ENCODE results near the gene FYTTD1. TPM values are rescaled to one million over a fixed set of nuclear protein-coding genes. Genes with fewer than 3 reads are reported as not detected.
A peak's percentile ranks its signal among the peaks of the same experiment; 100 is the strongest.

The FYTTD1 gene
- total RNA-seq, 1 donor from 2014 or later = 84.2 TPM

- H3K27ac Mint-ChIP-seq = peak overlapping the region; percentile 65
- TF ChIP-seq CTCF (IDR thresholded peaks at IDR 0.05) = no peak
- H3K4me3 Mint-ChIP-seq = no peak overlapping the region
- peaks cover 10% of the 10 kb centered on the region for H3K36me3 Mint-ChIP-seq (ENCODE audit: low read depth)
- DNase-seq = no peak
- intact Hi-C loops (cut with micrococcal nuclease) = loop anchor here (1.0 to 5.0 kb wide), 6 partner anchors 21 to 204 kb away; partner anchors contain the start of gene FYTTD1
- H3K27me3 Mint-ChIP-seq = no peaks in the 10 kb centered on the region
- POLR2A ChIA-PET = interaction anchor here (1.3 kb wide), 1 partner anchor 12 kb away, joined by 5 read pairs; the partner anchor contains the start of gene LRCH3
- no peaks in the 10 kb centered on the region for H3K9me3 Mint-ChIP-seq
- H3K4me1 Mint-ChIP-seq = peaks cover 53% of the 10 kb centered on the region
- CTCF ChIA-PET = interaction anchor here (0.9 to 1.8 kb wide), 6 partner anchors 20 to 204 kb away, joined by 3 to 5 read pairs (median 4); no protein-coding TSS in a partner anchor
- ATAC-seq (ENCODE audit: low read depth) = peak; percentile 45
Observed at GRCh38 chr3:197802779-197803459, 53.2 kb downstream of the FYTTD1 start.

GRCh38 chr3:197804511-197804910, 54.8 kb downstream of the FYTTD1 start:
- POLR2A ChIA-PET = no interaction called here
- H3K4me3 Mint-ChIP-seq = no peak overlapping the region
- no peak for TF ChIP-seq CTCF (IDR thresholded peaks at IDR 0.05)
- intact Hi-C loops (cut with micrococcal nuclease) = loop anchor here (5.0 kb wide), 2 partner anchors 112 to 132 kb away; no protein-coding TSS in a partner anchor
- no peak for ATAC-seq (ENCODE audit: low read depth)
- DNase-seq = no peak
- no peak overlapping the region for H3K27ac Mint-ChIP-seq
- no peaks in the 10 kb centered on the region for H3K27me3 Mint-ChIP-seq
- peaks cover 53% of the 10 kb centered on the region for H3K4me1 Mint-ChIP-seq
- H3K9me3 Mint-ChIP-seq = no peaks in the 10 kb centered on the region
- CTCF ChIA-PET = interaction anchor here (1.8 kb wide), 1 partner anchor 80 kb away, joined by 4 read pairs; no protein-coding TSS in a partner anchor
- H3K36me3 Mint-ChIP-seq (ENCODE audit: low read depth) = peaks cover 13% of the 10 kb centered on the region

- no peak for TF ChIP-seq CTCF (IDR thresholded peaks at IDR 0.05)
- Mint-ChIP-seq H3K4me3 (no peak overlapping the region), H3K27me3 (no peaks in the 10 kb centered on the region), H3K36me3 (ENCODE audit: low read depth) (peaks cover 16% of the 10 kb centered on the region), H3K27ac (peak overlapping the region; percentile 3), H3K9me3 (no peaks in the 10 kb centered on the region), H3K4me1 (peaks cover 35% of the 10 kb centered on the region)
- ATAC-seq (ENCODE audit: low read depth) = no peak
- ChIA-PET CTCF (no interaction called here), POLR2A (no interaction called here)
- DNase-seq = no peak
- intact Hi-C loops (cut with micrococcal nuclease) = no loop called here
Observed at GRCh38 chr3:197807969-197808587, 58.4 kb downstream of the FYTTD1 start.

GRCh38 chr3:197809356-197810020, 59.8 kb downstream of the FYTTD1 start:
- Mint-ChIP-seq H3K36me3 (ENCODE audit: low read depth) (peaks cover 22% of the 10 kb centered on the region), H3K27ac (peak overlapping the region; percentile 55), H3K9me3 (no peaks in the 10 kb centered on the region), H3K27me3 (no peaks in the 10 kb centered on the region), H3K4me1 (peaks cover 39% of the 10 kb centered on the region), H3K4me3 (no peak overlapping the region)
- DNase-seq = no peak
- CTCF ChIA-PET = interaction anchor here (0.9 kb wide), 1 partner anchor 61 kb away, joined by 3 read pairs; no protein-coding TSS in a partner anchor
- intact Hi-C loops (cut with micrococcal nuclease) = no loop called here
- ATAC-seq (ENCODE audit: low read depth) = no peak
- POLR2A ChIA-PET = interaction anchor here (0.6 to 0.7 kb wide), 4 partner anchors 50 to 1489 kb away, joined by 3 to 4 read pairs (median 4); no protein-coding TSS in a partner anchor
- TF ChIP-seq CTCF (IDR thresholded peaks at IDR 0.05) = no peak

Measured in activated B cell treated with CpG ODN at 0.5 μM for 24 hours (primary cell).